Left renal cortex interstitium (tissue), 4 donors: ENCODE data around the gene LEAP2. TPM values are rescaled to one million over a fixed set of nuclear protein-coding genes. Genes with fewer than 3 reads are reported as not detected.

ENCODE experiments used
- polyA plus RNA-seq, 4 donors: library from polyadenylated mRNA; unstranded; fragments of 120-200 nt; gene quantifications; one replicate each; pipeline ENCODE4 v1.2.1, GENCODE V29; 2013; ENCODE audit not compliant: insufficient read length in 4 of 4

The LEAP2 gene
- polyA plus RNA-seq, 4 donors, result 2.3 to 7.8 (median 6.4) TPM

Other genes with a start within 250 kb of the LEAP2 start
- gene IL13, start 215.5 kb upstream of the LEAP2 start, polyA plus RNA-seq, result under 1 TPM in 1 of 4 donors, not detected in 3; 0.13 TPM
- gene IL4, start 199.7 kb upstream of the LEAP2 start, polyA plus RNA-seq, result not detected
- gene KIF3A, start 136.1 kb upstream of the LEAP2 start, polyA plus RNA-seq, result 10 to 100 TPM; 14.5 to 36.4 (median 24.5) TPM
- 1 to 10 TPM; 3.7 to 4.8 (median 3.9) TPM for gene CCNI2, start 126.2 kb upstream of the LEAP2 start, polyA plus RNA-seq
- 10 to 100 TPM; 74.2 to 84.5 (median 79.2) TPM for gene SEPTIN8, start 96.4 kb upstream of the LEAP2 start, polyA plus RNA-seq
- gene SOWAHA, start 60.4 kb upstream of the LEAP2 start, polyA plus RNA-seq, result 1 to 10 TPM; 4.5 to 5.1 (median 4.6) TPM
- 10 to 100 TPM; 11.6 to 22.7 (median 18.4) TPM for gene SHROOM1, start 43.0 kb upstream of the LEAP2 start, polyA plus RNA-seq
- 1 to 10 TPM; 1.6 to 1.8 (median 1.8) TPM for gene GDF9, start 7.2 kb upstream of the LEAP2 start, polyA plus RNA-seq
- 100 to 1,000 TPM; 191 to 319 (median 201) TPM for gene UQCRQ, start 7.0 kb upstream of the LEAP2 start, polyA plus RNA-seq
- gene AFF4, start 90.0 kb downstream of the LEAP2 start, polyA plus RNA-seq, result 10 to 100 TPM; 51.4 to 72.8 (median 59.6) TPM
- 10 to 100 TPM; 29.8 to 35.7 (median 31.1) TPM for gene ZCCHC10, start 152.9 kb downstream of the LEAP2 start, polyA plus RNA-seq
- gene HSPA4, start 178.3 kb downstream of the LEAP2 start, polyA plus RNA-seq, result 100 to 1,000 TPM; 110 to 155 (median 124) TPM